Endothelial cell (in vitro differentiated cells): ENCODE results near the gene IRF7. TPM values are rescaled to one million over a fixed set of nuclear protein-coding genes. Genes with fewer than 3 reads are reported as not detected.

ENCODE experiments used
- DNase-seq: peaks from one replicate; pipeline ENCODE4 v3.0.0; 2021; ENCODE audit warnings: low spot score
- H3K27ac Mint-ChIP-seq: one replicate; pipeline ENCODE4 v1.8.0; 2021; ENCODE audit warnings: mixed read lengths, inconsistent platforms; ENCODE audit not compliant: unreplicated experiment
- H3K27me3 Mint-ChIP-seq: one replicate; pipeline ENCODE4 v1.8.0; 2021; ENCODE audit warnings: mild to moderate bottlenecking, moderate library complexity, mixed read lengths, inconsistent platforms; ENCODE audit not compliant: unreplicated experiment
- H3K36me3 Mint-ChIP-seq: one replicate; pipeline ENCODE4 v1.8.0; 2021; ENCODE audit warnings: mild to moderate bottlenecking, low read depth, mixed read lengths, inconsistent platforms; ENCODE audit not compliant: unreplicated experiment
- H3K4me1 Mint-ChIP-seq: one replicate; pipeline ENCODE4 v1.8.0; 2021; ENCODE audit warnings: mild to moderate bottlenecking, mixed read lengths, inconsistent platforms; ENCODE audit not compliant: unreplicated experiment
- H3K4me3 Mint-ChIP-seq: one replicate; pipeline ENCODE4 v1.8.0; 2021; ENCODE audit warnings: mild to moderate bottlenecking, mixed read lengths, inconsistent platforms; ENCODE audit not compliant: unreplicated experiment
- H3K9me3 Mint-ChIP-seq: one replicate; pipeline ENCODE4 v1.8.0; 2021; ENCODE audit warnings: mixed read lengths, inconsistent platforms; ENCODE audit not compliant: unreplicated experiment
- total RNA-seq: library from RNA; stranded (reverse); fragmentation: NEBNext Ultra II Directional; extraction: Animal tissue kit (Norgen Biotek cat#: 25700); gene quantifications from one replicate; pipeline ENCODE4 v1.2.1, GENCODE V29; 2021; ENCODE audit not compliant: unreplicated experiment
- TF ChIP-seq, protein P1 (sequence below): fragments of 200-600 bp; sonication (generic); IDR thresholded peaks from one replicate; pipeline ENCODE4 v1.5.0; 2021; ENCODE audit warnings: antibody characterized with exemption; ENCODE audit not compliant: unreplicated experiment

The IRF7 gene
- total RNA-seq, 1 donor from 2014 or later: 11.6 TPM

DNA sequence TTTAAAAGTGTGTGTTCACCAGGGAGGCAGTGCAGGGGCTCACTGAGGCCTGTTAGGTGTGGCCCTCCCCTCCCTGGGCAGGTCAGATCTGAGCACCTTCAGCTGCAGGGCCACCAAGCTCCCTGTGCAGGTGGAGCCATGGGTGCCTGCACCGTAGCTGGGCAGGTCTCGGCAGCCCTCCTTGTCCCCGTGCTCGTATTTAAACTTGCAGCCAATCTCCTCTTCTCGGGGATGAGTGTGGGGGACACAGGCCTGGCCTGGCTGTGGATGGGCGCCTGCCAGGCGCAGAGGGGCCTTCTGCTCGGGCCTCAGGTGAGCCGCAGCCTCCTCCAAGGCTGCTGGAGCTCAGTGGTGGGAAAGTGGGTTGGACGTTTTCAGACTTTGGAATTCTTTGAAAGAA, 20.4 kb downstream of the IRF7 start:
- Mint-ChIP-seq H3K27ac (no peak overlapping the region), H3K9me3 (no peaks in the 10 kb centered on the region), H3K27me3 (peaks cover 4% of the 10 kb centered on the region), H3K36me3 (peaks cover 37% of the 10 kb centered on the region), H3K4me3 (no peak overlapping the region), H3K4me1 (no peaks in the 10 kb centered on the region)
- no peak for DNase-seq
- TF ChIP-seq, protein P1, sequence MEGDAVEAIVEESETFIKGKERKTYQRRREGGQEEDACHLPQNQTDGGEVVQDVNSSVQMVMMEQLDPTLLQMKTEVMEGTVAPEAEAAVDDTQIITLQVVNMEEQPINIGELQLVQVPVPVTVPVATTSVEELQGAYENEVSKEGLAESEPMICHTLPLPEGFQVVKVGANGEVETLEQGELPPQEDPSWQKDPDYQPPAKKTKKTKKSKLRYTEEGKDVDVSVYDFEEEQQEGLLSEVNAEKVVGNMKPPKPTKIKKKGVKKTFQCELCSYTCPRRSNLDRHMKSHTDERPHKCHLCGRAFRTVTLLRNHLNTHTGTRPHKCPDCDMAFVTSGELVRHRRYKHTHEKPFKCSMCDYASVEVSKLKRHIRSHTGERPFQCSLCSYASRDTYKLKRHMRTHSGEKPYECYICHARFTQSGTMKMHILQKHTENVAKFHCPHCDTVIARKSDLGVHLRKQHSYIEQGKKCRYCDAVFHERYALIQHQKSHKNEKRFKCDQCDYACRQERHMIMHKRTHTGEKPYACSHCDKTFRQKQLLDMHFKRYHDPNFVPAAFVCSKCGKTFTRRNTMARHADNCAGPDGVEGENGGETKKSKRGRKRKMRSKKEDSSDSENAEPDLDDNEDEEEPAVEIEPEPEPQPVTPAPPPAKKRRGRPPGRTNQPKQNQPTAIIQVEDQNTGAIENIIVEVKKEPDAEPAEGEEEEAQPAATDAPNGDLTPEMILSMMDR: no peak

DNA sequence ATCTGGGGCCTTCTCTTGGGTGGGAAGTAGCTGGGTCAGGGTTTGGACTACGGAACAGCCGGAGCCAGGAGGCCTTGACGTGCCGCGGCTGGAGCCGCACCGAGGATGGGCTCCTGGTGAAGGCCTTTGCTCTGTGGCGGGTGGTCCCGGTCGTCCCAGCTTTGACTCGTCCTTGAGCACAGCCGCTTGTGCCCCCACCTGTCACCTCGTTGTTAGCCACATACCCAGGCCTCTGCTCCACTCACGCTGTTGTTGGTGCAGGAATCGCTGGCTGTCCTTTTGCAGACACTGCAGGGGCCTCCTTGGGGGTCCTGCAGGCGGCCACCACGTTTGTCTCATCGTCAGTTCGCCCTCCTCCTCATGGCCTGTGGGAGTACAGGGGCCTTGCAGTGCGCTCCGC, 22.4 kb downstream of the IRF7 start:
- Mint-ChIP-seq H3K4me3 (no peak overlapping the region), H3K4me1 (no peaks in the 10 kb centered on the region), H3K27ac (no peak overlapping the region), H3K9me3 (no peaks in the 10 kb centered on the region), H3K27me3 (peaks cover 9% of the 10 kb centered on the region), H3K36me3 (peaks cover 41% of the 10 kb centered on the region)
- no peak for DNase-seq
- TF ChIP-seq, protein P1: no peak

DNA sequence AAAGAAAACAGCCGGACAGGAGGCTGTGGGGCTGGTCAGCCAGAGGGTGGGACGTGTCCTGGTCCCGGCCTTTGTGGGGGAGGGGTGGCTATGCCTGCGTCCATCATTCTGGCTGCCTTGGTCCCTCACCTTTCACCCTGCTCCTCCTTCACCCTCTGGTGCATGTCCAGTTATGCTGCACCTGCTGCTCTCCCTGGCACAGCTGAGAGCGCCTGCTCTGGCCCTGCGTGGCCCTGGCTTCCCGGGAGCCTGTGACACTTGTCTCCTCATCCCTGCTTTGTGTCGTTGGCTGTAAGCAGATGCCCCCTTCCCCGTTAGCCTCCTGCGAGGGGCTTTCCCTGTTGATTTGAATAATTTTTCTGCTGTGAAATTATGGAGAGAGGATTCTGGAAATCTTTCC, 22.8 kb downstream of the IRF7 start:
- DNase-seq: no peak
- H3K4me1 Mint-ChIP-seq: peaks cover 2% of the 10 kb centered on the region
- no peaks in the 10 kb centered on the region for H3K9me3 Mint-ChIP-seq
- H3K36me3 Mint-ChIP-seq: peaks cover 41% of the 10 kb centered on the region
- TF ChIP-seq, protein P1: no peak
- H3K4me3 Mint-ChIP-seq: no peak overlapping the region
- peaks cover 12% of the 10 kb centered on the region for H3K27me3 Mint-ChIP-seq
- no peak overlapping the region for H3K27ac Mint-ChIP-seq

DNA sequence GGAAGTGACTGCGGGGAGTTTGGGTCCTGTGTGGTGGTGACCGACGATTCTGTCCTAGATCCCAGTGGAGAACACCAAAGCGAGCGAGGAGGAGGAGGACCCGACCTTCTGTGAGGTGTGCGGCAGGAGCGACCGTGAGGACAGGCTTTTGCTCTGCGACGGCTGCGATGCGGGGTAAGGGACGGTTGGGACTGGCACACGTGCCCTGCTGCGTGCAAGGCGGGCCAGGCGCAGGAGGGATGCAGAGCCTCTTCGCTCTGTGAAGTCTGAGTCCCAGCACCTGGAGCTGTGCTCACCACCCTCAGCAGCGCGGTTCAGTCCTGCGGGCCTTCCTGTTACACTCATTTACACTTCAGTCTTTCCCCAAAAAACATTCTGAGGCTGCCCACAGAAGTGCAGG, 23.2 kb downstream of the IRF7 start:
- DNase-seq: no peak
- Mint-ChIP-seq H3K4me3 (peak overlapping the region; percentile 78), H3K36me3 (peaks cover 43% of the 10 kb centered on the region), H3K4me1 (peaks cover 3% of the 10 kb centered on the region), H3K27ac (peak overlapping the region; percentile 72), H3K27me3 (peaks cover 12% of the 10 kb centered on the region), H3K9me3 (no peaks in the 10 kb centered on the region)
- TF ChIP-seq, protein P1: no peak

DNA sequence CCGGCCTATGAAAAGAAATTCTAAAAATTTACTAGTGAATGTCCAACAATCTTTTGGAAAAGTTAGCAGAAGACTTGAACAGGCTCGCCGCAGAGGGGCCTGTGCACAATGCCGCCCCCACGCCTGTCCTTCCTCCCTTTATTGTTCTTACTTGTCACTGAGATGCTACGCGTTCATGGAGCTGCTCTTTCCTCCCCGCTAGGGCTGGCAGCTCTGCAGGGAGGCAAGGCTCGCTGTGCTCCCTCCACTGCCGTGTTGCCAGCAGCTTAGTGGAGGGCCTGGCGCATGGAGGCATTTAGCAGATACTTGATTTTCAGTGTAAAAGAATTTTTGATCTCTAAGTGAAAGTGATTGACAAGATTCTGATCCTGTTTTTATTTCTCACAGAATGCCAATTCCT, 24.8 kb downstream of the IRF7 start:
- Mint-ChIP-seq H3K4me1 (peaks cover 6% of the 10 kb centered on the region), H3K27ac (no peak overlapping the region), H3K4me3 (no peak overlapping the region), H3K9me3 (no peaks in the 10 kb centered on the region), H3K27me3 (peaks cover 13% of the 10 kb centered on the region), H3K36me3 (peaks cover 42% of the 10 kb centered on the region)
- no peak for DNase-seq
- TF ChIP-seq, protein P1: no peak
